Keratinocyte (primary cell): ENCODE measurements around the gene ROBO2. TPM values are rescaled to one million over a fixed set of nuclear protein-coding genes. Genes with fewer than 3 reads are reported as not detected.

Experiments
- DNase-seq: peaks from one replicate; pipeline ENCODE4 v3.0.0-alpha.2; 2011; ENCODE audit warnings: low read depth, missing footprints, low spot score
- FAIRE-seq: peaks from 2 replicates; lab custom pipeline; 2011; peaks lifted over from hg19 to GRCh38; lab: Jason Lieb, UNC
- H2AFZ ChIP-seq: 2 replicates; pipeline ENCODE4 v1.6.0; 2012; ENCODE audit warnings: low read length, control low read depth, inconsistent platforms; ENCODE audit not compliant: control insufficient read depth
- H3K27ac ChIP-seq: 2 replicates; pipeline ENCODE4 v1.5.1; 2011; ENCODE audit warnings: low read length; ENCODE audit not compliant: control insufficient read depth, insufficient read depth
- H3K27me3 ChIP-seq: 3 replicates; pipeline ENCODE4 v1.6.0; 2011; ENCODE audit warnings: low read length; ENCODE audit not compliant: control insufficient read depth, insufficient read depth; ENCODE audit errors: extremely low read depth
- H3K36me3 ChIP-seq, 2 experiments: 2 replicates in 1 of 2; 3 replicates in 1 of 2; pipeline ENCODE4 v1.5.1; 2011; ENCODE audit warnings: low read length in 2 of 2, mild to moderate bottlenecking in 1 of 2; ENCODE audit not compliant: control insufficient read depth in 2 of 2, insufficient read depth in 2 of 2; ENCODE audit errors: extremely low read depth in 1 of 2
- H3K4me1 ChIP-seq: 3 replicates; pipeline ENCODE4 v1.5.1; 2011; ENCODE audit warnings: low read length; ENCODE audit not compliant: control insufficient read depth, insufficient read depth; ENCODE audit errors: extremely low read depth
- H3K4me2 ChIP-seq: 3 replicates; pipeline ENCODE4 v1.6.0; 2011; ENCODE audit warnings: low read depth, low read length; ENCODE audit not compliant: control insufficient read depth, insufficient read depth; ENCODE audit errors: extremely low read depth
- H3K4me3 ChIP-seq, 3 experiments: fragments of 200-600 bp in 1 of 3; sonication (generic) in 1 of 3; 2 replicates in 2 of 3; 3 replicates in 1 of 3; pipeline ENCODE4 v1.5.1; 2011 to 2016; ENCODE audit warnings: low read length in 3 of 3, mild to moderate bottlenecking in 3 of 3, control low read depth in 2 of 3, inconsistent platforms in 1 of 3, low read depth in 1 of 3, mixed read lengths in 1 of 3, mixed run types in 1 of 3, moderate library complexity in 1 of 3; ENCODE audit not compliant: control insufficient read depth in 2 of 3, insufficient read depth in 2 of 3; ENCODE audit errors: extremely low read depth in 1 of 3
- H3K79me2 ChIP-seq: 2 replicates; pipeline ENCODE4 v1.6.0; 2012; ENCODE audit warnings: low read length; ENCODE audit not compliant: control insufficient read depth, insufficient read depth
- H3K9ac ChIP-seq: 3 replicates; pipeline ENCODE4 v1.6.0; 2011; ENCODE audit warnings: low read length; ENCODE audit not compliant: control insufficient read depth, insufficient read depth; ENCODE audit errors: extremely low read depth
- H3K9me1 ChIP-seq: 3 replicates; pipeline ENCODE4 v1.6.0; 2011; ENCODE audit warnings: low read length; ENCODE audit not compliant: control insufficient read depth, insufficient read depth; ENCODE audit errors: extremely low read depth
- H3K9me3 ChIP-seq: 2 replicates; pipeline ENCODE4 v1.5.1; 2012; ENCODE audit warnings: low read depth, low read length; ENCODE audit not compliant: control insufficient read depth
- H4K20me1 ChIP-seq: 3 replicates; pipeline ENCODE4 v1.6.0; 2011; ENCODE audit warnings: low read length; ENCODE audit not compliant: control insufficient read depth, insufficient read depth; ENCODE audit errors: extremely low read depth
- CTCF ChIP-seq, 3 experiments: IDR thresholded peaks in 1 of 3; conservative IDR thresholded peaks in 1 of 3; optimal IDR thresholded peaks in 1 of 3; 2 replicates in 2 of 3; 3 replicates in 1 of 3; pipeline versions ENCODE3 to v1.5.1; 2011; ENCODE audit warnings: low read length in 3 of 3, mild to moderate bottlenecking in 3 of 3, moderate library complexity in 2 of 3, control low read depth in 1 of 3, inconsistent platforms in 1 of 3; ENCODE audit not compliant: insufficient read depth in 2 of 3; ENCODE audit errors: extremely low read depth in 1 of 3
- EZH2 ChIP-seq: IDR thresholded peaks from one replicate; pipeline ENCODE4 v1.6.1; 2012; ENCODE audit warnings: inconsistent platforms, mild to moderate bottlenecking, low read length, moderate library complexity
- dilution Hi-C: fragments of 300-500 bp; cut with MboI; formaldehyde crosslinking; loops from one replicate; pipeline ENCODE4 v1.7.0; 2020; ENCODE audit warnings: low sequenced_read_pairs; ENCODE audit not compliant: extremely low pct_ligation_motif_present
- polyA plus RNA-seq, 5 experiments: library from polyadenylated mRNA; depleted of rRNA in 3 of 5; stranded (reverse) in 3 of 5; stranded (forward) in 1 of 5; unstranded in 1 of 5; fragments of >200 nt; gene quantifications; 1 replicate in 1 of 5; 2 replicates in 3 of 5; 3 replicates in 1 of 5; pipeline versions ENCODE4 v1.2.1 to v1.2.3, GENCODE V29; 2011 to 2012; ENCODE audit warnings: missing spikeins in 2 of 5, low read depth in 1 of 5, low replicate concordance in 1 of 5

ROBO2 gene
- polyA plus RNA-seq, 1 donor (not counting 4 experiments of a cell fraction or from before 2014, with no cell fraction given): 0.30 TPM

- Histone ChIP-seq H3K9me3 (no peaks in the 10 kb centered on the region), H3K9me1 (no peaks in the 10 kb centered on the region), H3K4me3 (no peak overlapping the region), H3K4me1 (no peaks in the 10 kb centered on the region), H3K9ac (no peak overlapping the region), H3K36me3 (no peaks in the 10 kb centered on the region), H3K27me3 (no peaks in the 10 kb centered on the region), H3K79me2 (no peaks in the 10 kb centered on the region), H3K27ac (no peak overlapping the region), H2AFZ (no peak overlapping the region), H3K4me2 (no peak overlapping the region), H4K20me1 (no peaks in the 10 kb centered on the region)
- FAIRE-seq (no peak), DNase-seq (no peak)
- TF ChIP-seq CTCF (optimal IDR thresholded peaks at IDR 0.05 in 1 of 3, IDR thresholded peaks at IDR 0.05 in 1 of 3, conservative IDR thresholded peaks at IDR 0.05 in 1 of 3; ENCODE audit: extremely low read depth in 1 of 3, insufficient read depth in 2 of 3, low read length in 3 of 3): no peak
- TF ChIP-seq EZH2: no peak
- dilution Hi-C loops: no loop called here
Measured at GRCh38 chr3:77394046-77394445, 354.1 kb downstream of the ROBO2 start.

- FAIRE-seq (no peak), DNase-seq (no peak)
- Histone ChIP-seq H3K4me2 (no peak overlapping the region), H3K27me3 (no peaks in the 10 kb centered on the region), H3K79me2 (no peaks in the 10 kb centered on the region), H3K9me3 (no peaks in the 10 kb centered on the region), H2AFZ (no peak overlapping the region), H3K27ac (no peak overlapping the region), H4K20me1 (no peaks in the 10 kb centered on the region), H3K9me1 (no peaks in the 10 kb centered on the region), H3K36me3 (no peaks in the 10 kb centered on the region), H3K4me3 (no peak overlapping the region), H3K4me1 (no peaks in the 10 kb centered on the region), H3K9ac (no peak overlapping the region)
- no peak for TF ChIP-seq EZH2
- TF ChIP-seq CTCF (optimal IDR thresholded peaks at IDR 0.05 in 1 of 3, IDR thresholded peaks at IDR 0.05 in 1 of 3, conservative IDR thresholded peaks at IDR 0.05 in 1 of 3; ENCODE audit: extremely low read depth in 1 of 3, insufficient read depth in 2 of 3, low read length in 3 of 3): no peak
- dilution Hi-C loops: no loop called here
Measured at GRCh38 chr3:77404871-77405270, 365.0 kb downstream of the ROBO2 start.
